GM18519 (cell line): ENCODE measurements around the gene GPRC5D.

Source experiments
- ATAC-seq: cut with Tn5 transposase; IDR thresholded peaks from one replicate; pipeline ENCODE4 v1.9.1; 2021; ENCODE audit warnings: mild to moderate bottlenecking, moderate library complexity; ENCODE audit not compliant: unreplicated experiment, low FRiP score

Gene GPRC5D

DNA sequence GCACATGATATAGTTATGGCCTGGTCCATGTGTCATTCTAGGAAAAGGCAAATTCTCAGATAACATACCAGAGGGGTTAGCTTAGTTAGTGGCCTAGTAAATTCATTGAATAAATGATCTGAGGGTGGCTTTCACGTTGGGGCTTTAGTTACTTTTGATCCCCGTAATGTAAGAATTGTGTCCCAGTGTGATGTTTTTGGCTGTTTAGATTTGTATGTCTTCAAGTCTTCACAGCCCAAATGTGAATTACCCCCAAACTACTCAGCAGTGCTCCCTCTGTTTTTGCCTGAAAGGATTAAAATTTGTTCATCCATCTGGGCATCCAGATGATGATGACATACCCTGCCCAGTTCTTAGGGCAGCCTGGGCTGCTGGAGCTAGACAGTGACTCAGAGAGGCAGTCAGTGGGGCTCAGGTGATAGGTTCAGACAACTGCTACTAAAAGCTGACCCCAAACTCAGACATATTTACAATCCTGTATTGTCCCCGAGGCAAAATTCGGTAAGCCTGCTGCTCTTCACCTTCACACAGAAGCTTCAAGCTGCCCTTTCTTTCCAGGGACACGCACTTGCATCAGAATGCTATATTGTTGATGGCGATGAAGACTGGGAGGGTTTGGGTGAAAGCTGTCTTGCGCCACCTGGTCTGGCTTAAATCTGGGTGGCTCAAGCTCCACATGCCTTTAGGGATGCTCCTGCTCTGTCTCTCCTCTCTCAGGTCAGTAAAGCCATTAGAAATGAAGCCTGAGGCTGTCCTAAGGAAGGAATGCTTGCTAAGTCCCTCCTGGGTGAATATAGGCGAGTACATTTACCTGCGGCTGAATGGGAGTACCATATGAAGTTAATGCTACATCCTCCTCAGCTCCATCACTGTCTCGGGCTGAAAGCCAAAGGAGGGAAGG lies 10.3 kb downstream of the GPRC5D start:
- ATAC-seq = no peak

DNA sequence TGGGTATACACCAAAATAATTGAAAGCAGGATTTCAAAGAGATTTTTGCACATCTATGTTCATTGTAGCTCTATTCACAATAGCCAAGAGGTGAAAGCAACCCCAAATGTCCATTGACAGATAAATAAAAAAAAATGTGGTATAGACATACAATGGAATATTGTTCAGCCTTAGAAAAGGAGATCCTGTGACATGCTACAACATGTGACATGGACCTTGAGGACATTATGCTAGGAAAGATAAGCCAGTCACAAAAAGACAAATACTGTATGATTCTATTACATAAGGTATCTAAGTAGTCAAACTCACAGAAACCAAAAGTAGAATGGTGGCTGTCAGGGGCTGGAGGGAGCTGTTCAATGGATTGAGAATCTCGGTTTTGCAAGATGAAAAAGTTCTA lies 12.1 kb downstream of the GPRC5D start:
- no peak for ATAC-seq

DNA sequence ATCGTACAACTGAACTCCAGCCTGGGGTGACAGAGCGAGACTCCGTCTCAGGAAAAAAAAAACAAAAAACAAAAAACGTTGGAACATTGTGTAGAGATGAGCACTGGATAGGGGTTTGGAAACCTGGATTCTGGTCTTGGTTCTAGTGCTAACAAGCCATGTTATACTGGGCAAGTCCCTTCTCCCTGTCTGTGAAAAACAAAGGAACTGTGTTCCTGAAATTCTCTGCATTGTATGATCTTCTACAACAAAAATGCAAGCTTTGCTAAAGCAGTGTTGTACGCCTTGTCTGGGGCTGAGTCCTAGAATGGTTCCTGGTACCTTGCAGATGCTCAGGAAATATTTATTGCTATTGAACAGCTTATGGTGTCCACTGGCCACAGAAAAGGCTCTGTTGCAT lies 13.4 kb downstream of the GPRC5D start:
- ATAC-seq = no peak

GRCh38 chr12:12936983-12937491 lies 14.9 kb downstream of the GPRC5D start:
- no peak for ATAC-seq

DNA sequence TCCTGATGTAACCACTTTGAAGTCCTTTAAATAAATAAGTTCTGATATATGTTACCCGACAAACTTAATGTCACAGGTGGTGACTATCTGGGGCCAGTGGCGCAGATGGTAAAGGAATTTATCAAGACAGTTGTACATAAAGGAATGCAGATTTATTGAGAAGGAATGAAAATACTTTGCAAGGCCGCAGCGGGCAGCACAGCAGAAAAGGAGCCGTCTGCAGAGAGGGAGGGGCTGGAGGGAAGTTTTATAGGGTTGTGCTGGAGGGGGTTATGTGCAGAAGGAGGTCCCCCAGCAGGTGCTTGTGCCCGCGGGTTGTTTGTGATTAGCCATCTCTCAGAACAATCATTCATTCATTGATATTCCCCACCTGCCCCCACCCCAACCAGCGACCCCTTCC lies 17.4 kb downstream of the GPRC5D start:
- no peak for ATAC-seq

GRCh38 chr12:12933742-12934141 lies 18.2 kb downstream of the GPRC5D start:
- no peak for ATAC-seq

DNA sequence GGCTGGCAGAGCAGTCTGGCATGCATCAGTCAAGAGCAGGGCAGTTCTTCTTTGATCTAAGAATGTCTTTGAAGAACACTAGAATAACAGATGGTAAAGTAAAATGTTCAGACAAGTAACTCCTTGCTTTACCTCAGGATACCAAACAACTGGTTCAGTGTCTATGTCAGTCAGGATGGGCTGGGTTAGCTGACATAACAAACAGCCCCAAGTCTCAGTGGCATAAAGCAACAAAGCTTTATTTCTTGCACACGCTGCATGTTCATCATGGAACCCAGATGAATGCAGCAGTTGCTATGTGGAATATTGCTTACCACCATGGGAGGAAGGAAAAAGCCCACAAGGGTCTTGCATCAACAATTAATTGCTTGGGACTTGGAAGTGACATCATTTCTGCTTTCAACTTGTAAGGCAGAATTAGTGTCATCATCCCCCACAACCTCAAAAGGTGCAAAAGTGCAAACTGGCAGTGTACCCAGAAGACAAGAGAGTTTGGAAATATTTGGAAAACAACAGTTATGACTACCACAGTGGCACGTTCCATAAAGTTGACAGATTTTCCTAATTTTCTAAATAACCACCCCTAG lies 21.2 kb downstream of the GPRC5D start:
- no peak for ATAC-seq

- ATAC-seq = no peak
These were observed 22.3 kb downstream of the GPRC5D start for GRCh38 chr12:12929696-12930095.

- ATAC-seq = peak; percentile 62
These were observed 24.5 kb downstream of the GPRC5D start for GRCh38 chr12:12927211-12928079.

DNA sequence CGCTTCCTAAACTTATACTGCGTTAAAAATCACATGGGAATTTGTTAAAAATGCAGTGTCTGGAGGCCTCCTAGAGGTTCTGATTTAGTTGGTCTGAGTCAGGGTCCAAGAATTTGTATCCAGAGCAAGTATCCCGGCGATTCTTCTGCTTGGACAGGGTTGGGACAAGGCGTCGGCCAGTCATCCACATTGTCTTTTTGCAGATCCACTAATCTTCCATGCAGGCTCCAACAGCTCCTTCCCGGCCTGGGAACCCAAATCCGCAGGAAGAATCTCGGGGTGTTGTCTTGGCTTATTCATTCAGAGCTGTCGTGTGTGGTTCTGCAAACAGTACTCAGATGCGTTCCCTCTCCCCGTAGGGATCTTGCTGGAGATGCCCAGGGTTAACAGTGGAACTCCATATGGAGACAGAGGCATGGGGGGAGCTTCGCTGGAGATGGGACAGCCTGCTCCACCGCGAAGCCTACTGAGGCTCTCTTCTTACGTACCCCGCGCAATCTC lies 25.3 kb downstream of the GPRC5D start:
- no peak for ATAC-seq

DNA sequence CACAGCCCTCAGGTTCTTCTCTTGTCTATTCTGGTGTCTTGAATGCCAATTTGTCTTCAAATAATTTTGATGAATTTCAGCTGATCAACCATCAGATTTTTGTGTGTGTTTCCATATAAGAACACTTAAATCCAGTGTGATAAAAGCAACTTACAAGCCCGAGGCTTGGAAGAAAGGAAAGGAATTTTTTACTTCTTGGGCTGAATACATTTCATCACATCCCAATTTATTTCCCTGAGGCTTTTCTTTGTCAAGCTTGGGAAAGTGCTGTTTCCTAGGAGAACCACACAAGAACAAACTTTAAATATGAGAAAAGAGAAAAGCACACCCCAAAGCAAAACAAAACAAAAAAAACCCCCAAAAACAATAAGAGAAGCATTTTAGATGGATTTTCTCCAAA lies 26.6 kb downstream of the GPRC5D start:
- no peak for ATAC-seq

GRCh38 chr12:12924169-12924568 lies 27.8 kb downstream of the GPRC5D start:
- no peak for ATAC-seq

- no peak for ATAC-seq
These were observed 29.0 kb downstream of the GPRC5D start for GRCh38 chr12:12922978-12923377.

- ATAC-seq = no peak
These were observed 29.8 kb downstream of the GPRC5D start for GRCh38 chr12:12922191-12922616.

GRCh38 chr12:12919666-12920435 lies 32.1 kb downstream of the GPRC5D start:
- no peak for ATAC-seq

DNA sequence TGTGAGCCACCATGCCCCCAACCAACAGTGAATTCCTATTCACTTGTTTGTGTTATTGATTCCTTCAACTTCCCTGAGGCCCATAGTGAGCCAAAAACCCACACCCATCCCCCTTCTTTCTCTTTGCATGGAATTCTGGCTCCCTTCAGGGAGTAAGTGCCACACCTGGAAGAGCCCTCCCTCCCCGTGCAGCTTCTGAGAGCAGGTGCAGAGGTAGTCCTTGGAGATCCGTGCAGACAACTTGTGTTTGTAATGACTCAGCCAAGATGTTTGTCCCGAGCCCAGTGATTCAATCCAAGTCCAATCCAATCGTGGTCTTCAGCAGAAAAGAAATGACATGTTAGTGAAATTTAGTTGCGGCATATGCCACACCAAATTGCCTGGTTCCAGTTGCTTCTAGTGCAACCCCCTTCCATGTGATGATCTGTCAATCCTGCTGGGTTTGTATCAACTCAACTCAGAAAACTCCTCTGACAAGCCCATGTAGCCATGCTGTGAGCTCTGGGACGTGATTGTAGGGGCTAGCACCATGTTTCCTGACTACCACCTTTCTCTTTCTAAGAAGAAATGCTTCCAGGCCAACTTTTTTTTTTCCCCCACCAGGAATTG lies 33.1 kb downstream of the GPRC5D start:
- no peak for ATAC-seq

DNA sequence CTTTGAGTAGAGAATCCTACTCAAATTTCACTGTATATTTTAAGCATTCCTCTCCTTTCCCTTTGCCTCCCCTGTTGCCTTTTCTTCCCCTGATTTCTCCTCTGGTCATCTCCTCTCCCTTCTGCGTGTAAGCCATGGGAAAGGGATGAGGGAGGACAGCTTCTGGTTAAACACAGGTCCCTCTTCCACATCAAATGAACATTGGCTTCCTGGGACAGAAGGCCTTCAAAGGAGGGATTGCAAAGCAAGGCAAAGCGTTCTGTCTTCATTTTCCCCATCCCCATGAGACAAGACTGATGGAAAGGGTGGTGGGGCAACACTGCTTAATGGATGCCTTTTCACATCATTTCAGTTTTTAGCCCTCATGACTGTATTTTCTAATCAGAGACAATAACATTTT lies 34.5 kb downstream of the GPRC5D start:
- no peak for ATAC-seq

DNA sequence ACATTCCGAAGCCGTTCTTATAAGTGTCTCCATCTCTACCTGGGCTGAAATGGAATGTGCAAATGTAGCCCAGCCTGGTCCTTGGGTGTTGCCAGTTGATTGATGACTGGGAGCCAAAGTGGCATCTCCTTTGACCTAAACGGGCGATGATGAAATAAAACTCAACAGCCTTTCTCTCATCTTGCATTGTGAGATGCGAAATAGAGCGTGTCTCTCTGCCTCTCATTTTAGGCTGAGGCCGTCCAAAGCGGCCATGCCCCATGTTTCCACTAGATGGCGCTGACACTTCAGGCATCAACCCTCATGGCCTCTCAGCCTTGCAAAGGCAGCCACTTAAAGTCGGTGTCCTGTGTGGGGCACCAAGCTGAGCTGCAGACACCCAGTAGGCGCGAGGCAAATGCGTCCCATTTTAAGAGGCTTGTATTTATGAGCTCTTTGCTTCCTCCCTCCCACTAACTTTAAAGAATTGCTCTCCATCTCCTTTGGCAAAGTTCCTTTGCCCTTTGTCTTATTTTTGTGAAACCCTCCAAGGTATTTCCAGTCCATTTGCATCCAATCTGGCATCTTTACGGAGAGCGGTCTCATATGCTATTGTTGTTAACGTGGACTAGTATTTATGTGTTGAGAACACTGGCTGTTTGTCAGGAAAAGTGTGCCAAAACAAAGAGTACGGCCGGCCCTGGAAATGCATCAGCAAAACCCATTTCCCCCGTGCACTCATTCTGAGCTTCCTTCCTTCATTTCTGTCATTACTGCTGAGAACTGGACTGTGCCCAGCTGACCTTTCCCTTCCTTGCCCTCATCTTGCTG lies 35.6 kb downstream of the GPRC5D start:
- peak; percentile 96 for ATAC-seq

DNA sequence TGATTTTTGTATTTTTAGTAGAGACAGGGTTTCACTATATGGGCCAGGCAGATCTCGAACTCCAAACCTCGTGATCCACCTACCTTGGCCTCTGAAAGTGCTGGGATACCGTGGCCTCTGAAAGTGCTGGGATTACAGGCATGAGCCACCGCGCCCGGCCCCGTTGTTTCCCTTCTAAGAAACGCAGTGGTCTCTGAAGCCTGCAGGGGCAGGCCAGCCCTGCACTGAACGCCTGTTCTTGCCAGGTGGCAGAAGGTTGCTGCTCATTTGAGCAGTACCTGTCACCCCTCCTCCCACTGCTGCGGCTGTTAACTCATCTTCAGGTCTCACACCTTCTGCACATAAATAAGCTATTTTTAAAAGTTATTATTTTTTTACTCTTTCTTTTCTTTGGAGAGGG lies 36.3 kb downstream of the GPRC5D start:
- no peak for ATAC-seq
